Stimulated activated CD4-positive, alpha-beta T cell treated with anti-CD3 and anti-CD28 coated beads, Interleukin-4, amount 100 ng/mL, for 1 hour (primary cell): ENCODE data around the gene GAS6.
"Not testable (repeated sequence)": the region's sequence is repeated elsewhere in the genome, so short reads cannot be mapped to it uniquely, and the experiment has no call there.

Experiments used
- DNase-seq: peaks from one replicate; pipeline ENCODE4 v3.0.0-alpha.2; 2020

The GAS6 gene

DNA sequence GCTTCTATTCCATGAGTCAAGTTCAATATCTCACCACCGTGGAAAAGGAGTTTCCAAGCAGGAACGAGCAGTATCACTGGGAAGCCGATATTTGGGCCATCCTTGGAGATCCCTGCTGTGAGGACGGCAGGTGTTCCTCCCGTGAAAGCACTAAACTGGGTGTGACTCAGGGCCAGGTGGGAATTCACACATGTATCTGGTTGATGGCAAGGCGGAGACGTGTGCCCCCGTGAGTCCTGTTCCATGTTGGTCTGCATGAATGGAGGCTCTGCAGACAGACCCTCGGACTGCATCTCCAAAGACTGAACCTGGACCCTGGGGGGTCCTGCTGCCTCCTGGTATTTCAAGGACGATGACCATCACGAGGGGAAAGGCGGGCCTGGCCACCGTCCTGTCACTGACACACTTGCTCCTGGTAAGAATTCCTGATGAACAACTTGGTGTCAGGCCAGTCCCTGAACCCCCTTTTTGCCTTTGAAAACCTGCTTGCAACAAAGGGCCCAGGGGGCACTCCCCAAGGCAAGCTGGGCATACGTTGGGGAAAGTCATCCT is 22.8 kb upstream of the GAS6 start:
- no peak for DNase-seq

DNA sequence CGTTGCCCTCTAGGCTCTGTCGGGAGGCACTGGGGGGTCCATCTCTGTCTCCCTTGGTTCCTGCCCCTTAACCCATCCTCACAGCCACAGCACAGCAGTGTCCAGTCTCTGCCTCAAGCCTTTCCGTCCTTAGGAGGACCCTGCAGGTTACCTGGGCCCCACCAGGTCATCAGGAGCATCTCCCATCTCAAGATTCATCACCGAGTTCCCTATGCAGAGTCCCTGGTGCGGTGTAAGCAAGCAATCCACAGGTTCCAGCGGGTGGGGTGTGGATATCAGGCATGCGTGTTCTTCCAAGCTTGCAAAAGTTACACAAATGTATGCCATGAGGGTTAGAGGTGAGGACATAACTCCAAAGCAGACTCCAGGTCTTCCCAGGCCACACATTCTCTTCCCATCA is 20.9 kb upstream of the GAS6 start:
- no peak for DNase-seq

DNA sequence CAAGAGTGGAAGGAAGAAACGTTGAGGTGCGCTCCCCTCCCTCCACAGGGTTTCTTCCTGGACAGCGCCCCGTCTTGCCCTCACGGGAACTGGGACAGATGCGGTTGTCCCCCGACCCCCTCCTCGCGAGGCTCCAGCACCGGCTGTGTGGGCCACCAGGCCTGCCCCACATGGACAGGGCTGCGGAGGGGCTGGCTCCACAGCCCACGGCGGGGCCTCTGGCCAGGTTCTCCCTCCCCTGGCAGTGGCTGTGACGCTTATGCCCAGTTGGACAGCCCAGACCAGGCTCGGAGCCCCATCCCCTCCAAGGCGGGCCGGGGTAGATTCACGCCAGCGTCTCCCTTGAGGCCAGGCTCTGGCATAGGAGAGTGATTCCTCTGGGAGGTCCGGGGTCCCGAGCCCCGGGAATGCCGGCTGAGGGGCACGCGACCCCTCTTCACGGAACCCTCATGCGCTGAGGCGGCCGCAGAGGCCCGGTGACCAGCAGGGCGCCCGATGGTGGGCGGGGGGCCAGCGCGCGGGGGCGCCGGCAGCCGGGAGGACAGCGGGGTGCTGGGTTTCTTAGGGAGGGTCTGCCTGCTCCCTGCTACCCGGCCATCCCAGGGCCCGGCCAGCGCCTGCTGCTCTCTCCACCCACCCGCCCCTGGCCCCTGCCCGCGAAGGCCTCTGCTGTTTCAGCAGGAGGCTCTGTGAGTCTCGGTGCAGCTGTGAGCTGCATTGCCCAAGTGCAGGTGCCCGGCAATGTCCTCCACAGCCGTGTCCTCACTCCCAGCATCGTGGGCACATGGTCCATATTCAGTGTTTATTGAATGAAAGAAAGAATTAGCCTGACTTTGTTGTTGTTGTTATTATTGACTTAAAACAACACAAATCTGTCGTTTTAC is 20.3 kb upstream of the GAS6 start:
- no peak for DNase-seq

DNA sequence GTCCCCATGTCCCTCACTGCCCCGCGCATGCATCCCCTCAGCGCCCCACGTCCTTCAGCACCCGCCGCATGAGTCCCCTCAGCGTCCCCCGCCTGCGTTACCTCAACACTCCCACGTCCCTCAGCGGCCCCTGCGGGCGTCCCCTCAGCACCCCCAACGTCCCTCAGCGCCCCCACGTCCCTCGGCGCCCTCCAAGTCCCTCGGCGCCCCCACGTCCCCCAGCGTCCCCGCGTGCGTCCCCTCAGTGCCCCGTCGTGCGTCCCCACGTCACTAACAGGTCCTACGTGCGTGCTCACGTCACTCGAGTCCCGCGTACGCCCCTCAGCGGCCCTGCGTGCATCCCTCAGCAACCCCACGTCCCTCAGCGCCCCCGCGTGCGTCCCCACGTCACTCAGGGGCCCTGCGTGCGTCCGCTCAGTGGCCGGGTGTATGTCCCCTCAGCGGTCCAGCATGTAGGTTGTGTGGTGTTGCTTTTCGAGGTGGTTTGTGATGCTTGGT is 19.5 kb upstream of the GAS6 start:
- no peak for DNase-seq

DNA sequence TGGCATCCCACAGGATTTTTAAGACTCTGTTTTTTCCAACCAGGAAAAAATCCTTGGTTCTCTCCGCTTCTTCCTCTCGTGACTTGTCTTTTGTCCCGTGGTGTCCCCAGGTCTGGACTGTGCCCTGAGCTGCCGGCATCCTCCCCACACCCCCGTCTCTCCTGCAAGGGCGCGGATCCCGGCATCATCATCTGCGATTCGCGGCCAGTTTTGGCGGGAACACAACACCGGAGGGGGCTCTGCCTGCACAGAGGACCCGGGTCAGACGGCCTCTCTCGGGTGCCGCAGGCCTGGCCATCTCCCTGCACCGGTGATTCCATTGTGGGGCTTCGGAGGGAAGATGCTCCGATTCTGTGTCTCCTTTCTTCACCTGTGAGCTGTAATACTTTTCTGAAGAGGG is 18.8 kb upstream of the GAS6 start:
- DNase-seq, result no peak

DNA sequence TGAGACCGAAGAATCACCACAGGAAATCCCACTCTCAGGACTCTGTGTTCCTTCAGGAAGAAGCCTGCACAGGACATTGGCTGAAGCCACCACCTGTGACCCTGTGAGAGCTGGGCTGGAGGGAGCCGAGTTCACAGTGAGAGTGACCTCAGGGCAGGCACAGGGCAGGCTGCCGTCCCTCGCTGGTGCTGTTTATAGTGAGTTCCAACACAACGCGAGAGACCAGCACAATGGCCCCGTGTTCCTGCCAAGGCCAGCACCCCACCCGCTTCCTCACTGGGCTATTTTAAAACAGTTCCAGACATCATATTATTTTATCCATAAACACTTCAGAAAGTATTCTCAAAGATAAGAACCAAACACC is 18.4 kb upstream of the GAS6 start:
- no peak for DNase-seq

DNA sequence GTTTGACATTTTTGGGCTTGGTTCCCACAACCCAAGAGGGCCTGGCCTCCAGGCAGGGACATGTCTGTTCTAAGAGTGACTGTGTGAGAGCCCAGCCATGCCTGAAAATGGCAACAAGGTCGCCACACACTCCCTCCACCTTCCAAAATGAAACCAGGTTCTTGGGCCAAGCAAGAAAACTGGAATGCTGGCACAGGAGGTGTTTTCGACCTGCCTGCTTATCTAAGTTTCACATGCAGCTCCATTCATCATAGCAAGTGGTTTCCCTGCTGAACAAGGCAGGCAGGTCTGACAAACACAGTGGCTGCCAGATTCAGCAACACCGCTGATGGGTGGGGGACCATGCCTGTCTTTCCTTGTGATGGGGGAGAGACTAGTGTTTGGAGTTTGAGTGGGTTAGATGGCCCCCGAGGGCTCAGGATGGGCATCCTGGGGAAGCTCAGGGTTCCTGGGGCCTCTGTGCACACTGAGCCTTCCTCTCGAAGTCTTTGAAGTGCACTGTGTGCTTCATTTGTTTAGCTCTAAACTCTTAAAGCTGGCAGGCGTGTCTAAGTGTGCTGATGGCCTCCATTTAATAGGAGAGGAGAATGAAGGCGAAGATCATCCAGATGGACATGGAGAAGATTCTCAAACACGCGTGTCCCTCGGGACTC is 17.9 kb upstream of the GAS6 start:
- DNase-seq, result no peak

DNA sequence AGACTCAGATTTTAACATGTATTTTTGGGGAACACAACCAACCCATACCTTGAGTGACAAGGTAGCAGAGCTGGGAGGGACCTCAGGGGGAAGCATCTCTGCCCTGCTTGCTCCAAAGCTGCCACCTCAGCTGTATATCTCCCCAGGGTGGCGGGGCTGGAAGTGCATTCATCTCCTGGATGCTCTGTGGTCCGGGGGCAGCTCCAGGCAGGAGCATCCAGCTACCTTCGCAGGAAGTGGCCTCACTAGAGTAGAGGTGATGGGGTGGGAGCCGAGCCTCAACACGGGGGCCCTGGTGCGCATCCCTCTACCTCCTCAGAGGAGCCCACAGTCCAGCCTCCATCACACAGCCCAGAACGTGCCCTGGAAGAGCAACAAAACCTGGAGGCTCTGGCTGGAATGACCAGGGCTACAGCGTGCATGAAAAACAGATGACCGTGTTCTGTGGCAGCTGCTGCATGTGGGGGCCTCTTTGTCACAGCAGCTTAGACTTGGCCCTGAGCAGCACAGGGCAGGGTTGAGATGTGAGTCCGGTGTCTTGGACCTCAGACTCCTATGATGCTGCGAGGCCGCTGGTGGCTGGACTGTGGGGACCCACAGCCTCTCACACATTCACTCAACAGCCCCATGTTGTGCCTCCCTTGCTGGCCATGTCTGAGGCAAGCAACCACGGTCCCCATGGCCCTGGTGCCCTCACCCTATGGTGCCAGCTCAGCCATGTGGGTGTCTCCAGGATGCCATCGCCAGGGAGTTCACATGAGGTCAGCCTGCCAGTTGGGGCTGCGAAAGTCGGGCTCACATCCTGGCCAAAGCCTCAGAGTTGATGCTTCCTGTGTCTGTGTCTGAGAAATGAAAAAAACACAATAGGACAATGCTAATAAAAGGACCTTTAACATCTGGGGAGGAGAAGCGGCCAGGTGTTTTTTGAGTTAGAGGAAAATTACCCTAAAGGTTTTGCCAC is 17.1 kb upstream of the GAS6 start:
- DNase-seq, result no peak

DNA sequence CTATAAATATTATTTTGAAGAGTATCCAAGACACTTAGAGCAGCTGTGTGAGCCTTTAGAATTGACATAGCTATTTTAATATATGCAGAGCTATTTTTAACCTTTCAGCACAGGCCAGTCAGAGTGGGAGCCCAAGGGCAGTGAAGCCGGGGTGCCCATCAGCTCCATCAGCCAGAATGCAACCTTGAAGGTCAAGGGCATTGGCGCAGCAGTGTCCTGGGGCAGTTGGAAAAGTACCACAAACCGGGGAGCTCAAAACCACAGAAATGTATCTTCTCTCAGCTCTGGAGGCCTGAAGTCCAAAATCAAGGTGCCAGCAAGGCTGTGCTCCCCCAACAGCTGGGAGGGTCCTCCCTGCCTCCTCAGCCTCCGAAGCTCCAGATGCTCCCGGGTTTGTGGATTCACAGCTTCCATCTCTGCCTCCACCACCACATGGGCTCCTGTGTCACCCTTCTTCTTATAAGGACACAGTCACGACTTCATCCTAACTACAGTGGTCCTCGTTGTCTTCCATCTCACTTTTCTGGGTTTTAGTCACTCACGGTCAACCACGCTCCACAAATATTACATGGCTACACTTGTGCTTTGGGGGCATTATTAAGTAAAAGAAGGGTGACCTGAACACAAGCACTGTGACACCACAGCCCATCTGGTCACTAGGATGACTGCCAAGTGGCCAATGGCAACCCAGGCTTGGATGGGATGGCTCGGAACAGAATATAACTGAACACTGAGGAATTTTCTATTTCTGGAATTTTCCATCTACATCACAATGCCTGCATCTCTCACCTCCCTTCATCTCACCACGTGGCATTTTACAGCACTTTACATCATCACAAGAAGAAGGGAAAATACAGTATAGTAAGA is 15.9 kb upstream of the GAS6 start:
- no peak for DNase-seq

DNA sequence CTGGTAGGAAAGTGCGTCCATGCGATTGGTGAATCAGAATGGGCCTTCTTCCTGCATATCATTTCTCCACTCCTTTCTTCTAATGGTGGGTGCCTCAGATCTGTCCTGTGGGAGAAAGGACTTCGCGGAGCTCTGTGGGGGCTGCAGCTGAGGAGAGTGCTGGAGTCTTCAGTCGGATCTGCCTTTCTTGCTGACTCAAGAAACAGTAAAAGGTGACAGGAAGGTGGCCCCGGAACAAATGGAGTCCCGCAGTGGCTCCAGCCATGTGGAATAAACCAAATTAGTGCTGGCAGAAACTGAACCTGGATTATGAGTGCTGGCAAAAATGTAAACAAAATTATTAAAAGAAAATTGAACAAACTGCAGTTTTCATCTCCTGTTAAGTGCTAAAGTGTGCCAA is 15.1 kb upstream of the GAS6 start:
- DNase-seq, result no peak

DNA sequence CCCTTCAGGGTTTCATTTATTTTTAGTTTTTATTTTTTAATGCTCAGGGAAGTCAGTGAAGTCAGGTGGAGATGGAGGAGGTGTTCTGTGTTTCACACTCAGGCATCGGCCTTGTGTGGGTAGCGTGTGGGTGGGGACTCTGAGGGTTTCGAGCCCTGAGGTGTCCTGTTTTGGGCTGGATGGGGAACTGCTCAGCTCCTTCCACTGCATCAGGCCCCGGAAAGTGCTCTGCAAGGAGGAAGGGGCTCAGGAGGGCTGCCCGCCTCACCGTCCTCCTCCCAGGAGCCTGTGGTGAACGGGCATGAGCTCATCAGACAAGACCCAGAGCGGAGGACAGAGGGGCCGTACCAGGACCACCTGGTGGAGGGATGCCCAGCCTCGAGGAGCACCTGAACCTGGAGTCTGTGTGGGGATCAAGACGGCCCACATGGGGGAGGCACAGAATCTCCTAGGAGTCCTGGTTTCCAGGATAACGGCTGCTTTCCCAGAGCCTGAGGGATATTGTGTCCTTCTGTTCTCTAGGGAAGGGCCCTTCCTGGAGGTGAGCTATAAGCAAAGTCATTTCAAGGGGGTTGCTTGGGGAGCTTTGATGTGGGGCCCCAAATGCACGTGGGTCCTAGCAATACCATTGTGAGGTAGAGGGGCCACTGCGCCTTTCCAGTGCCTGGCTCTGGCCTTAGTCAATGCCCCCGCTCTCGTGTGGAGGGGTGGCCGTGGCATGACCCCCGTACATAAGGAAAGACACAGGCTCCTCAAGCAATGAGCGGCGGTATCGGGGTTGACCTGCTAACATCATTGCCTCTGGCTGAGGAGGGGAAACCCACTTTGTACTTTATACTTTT is 13.5 kb upstream of the GAS6 start:
- no peak for DNase-seq

DNA sequence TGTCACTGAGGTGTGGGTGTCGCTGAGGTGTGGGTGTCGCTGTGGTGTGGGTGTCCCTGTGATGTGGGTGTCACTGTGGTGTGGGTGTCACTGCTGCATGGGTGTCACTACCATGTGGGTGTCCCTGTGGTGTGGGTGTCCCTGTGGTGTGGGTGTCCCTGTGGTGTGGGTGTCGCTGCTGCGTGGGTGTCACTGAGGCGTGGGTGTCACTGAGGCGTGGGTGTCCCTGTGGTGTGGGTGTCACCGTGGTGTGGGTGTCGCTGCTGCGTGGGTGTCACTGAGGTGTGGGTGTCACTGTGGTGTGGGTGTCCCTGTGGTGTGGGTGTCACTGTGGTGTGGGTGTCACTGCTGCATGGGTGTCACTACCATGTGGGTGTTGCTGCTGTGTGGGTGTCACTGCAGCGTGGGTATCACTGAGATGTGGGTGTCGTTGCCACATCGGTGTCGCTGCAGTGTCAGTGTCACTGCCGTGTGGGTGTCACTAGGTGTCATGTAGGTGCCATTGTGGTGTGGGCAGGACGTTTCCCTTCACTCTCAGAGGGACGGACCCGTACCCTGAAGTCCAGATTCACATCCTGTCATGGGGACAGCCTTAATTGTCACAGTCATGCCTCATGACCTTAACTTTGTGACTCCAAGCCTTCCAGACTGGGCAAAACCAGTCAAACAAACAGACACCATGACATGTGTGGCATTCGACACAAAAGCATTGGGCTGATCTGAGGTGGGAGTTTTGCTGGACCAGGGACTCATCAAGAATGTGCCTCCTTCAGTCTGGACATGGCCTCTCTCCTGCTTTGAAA is 12.7 kb upstream of the GAS6 start:
- DNase-seq, result no peak

DNA sequence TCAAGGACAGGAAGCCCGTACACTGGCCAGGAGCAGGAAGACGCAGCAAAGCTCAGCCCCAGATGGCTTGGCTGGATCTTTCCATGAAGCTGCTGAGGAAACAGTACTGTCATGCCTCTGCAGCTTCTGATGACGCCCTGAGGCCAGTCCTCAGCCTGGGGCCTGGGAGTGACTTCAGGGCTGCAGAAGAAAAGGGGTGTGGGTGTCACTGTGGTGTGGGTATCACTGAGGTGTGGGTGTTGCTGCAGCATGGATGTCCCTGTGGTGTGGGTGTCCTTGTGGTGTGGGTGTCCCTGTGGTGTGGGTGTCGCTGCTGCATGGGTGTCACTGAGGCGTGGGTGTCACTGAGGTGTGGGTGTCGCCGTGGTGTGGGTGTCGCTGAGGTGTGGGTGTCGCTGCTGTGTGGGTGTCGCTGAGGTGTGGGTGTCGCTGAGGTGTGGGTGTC is 12.0 kb upstream of the GAS6 start:
- no peak for DNase-seq

DNA sequence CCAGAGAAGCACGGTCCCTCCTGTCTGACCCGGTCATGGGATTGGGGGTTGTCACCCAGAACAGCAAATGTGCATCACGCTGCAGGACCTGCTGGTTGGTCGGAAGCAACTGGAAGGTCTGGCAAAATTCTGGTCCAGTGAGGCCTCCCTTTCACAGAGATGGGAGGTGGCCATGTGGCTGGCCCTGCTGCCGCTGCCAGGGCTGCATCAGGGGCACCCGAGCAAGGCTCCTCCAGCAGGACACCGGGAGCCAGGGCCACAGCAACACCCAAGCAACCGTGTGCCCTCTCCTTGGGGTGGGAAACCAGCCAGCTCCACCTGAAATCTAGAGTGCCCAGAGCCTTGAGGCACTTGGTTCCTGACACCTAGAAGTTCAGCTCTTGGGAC is 11.5 kb upstream of the GAS6 start:
- DNase-seq, result no peak

DNA sequence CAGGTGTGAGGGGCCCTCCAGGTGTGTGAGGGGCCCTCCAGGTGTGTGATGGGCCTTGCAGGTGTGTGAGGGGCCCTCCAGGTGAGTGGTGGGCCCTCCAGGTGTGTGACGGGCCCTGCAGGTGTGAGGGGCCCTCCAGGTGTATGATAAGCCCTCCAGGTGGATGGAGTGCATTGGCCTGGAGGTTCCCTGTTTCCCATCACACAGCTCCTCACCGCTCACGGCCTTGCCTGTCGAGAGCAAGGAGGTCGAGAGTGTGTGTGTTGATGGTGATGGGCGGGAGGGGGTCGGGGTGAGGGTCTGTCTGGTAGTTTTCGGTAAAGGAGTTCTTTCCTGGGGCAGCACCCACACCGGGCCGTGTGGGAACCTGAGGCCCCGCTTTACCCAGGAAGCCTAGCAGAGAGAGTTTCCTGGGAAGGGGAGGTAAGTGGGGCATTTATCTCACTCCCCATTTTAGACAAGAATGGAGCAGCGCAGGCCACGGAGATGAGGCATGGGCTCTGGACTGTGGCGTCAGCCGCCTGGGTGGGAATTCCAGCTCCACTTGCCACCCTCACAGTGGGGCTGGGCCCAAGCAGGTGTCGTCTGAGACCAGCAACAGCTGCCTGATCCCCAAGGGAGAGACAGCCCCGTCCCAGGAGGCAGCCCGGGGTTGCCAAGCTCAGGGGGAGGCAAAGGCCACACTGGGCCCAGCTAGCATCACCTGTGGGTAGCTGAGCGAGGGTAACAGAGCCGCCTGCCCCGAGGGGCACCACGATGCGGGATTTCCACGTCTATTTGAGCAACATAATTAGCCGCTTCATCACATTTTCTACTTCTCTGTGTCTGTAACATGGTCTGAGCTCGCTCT is 10.9 kb upstream of the GAS6 start:
- DNase-seq, result no peak

DNA sequence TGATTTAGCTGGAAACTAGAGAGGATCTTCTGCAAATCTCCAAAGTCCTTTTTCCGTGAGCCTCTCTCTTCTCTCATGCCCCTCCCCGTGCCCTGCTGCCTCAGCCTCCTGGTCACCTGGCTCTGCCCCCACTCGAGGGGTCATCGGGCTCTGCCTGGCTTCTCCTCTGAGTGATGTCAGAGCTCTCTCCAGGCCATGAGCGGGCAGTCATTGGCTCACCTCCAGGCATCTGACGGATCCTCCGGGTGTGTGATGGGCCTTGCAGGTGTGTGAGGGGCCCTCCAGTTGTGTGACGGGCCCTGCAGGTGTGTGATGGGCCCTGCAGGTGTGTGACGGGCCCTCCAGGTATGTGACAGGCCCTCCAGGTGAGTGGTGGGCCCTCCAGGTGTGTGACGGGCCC is 10.3 kb upstream of the GAS6 start:
- no peak for DNase-seq

DNA sequence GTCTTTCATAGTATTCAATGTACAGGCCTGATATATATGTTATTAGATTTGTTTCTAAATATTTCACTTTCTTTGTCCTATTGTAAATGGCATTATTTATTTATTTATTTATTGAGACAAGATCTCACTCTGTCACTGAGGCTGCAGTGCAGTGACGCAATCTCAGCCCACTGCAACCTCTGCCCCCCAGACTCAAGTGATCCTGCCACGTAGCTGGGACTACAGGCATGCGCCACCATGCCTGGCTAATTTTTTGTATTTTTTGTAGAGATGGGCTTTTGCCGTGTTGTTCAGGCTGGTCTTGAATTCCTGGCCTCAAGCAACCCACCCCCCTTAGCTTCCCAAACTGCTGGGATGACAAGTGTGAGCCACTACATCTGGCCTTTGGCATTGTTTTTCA is 5.4 kb upstream of the GAS6 start:
- no peak for DNase-seq

DNA sequence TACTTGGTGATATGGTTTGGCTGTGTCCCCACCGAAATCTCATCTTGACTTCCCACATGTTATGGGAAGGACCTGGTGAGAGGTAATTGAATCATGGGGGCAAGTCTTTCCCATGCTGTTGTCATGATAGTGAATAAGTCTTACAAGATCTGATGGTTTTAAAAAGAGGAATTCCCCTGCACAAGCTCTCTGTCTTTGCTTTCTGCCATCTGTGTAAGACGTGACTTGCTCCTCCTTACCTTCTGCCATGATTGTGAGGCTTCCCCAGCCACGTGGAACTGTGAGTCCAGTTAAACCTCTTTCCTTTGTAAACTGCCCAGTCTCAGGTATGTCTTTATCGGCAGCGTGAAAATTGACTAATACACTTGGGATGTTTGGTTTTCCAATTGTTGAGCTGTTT is 4.0 kb upstream of the GAS6 start:
- DNase-seq, result not testable (repeated sequence)

DNA sequence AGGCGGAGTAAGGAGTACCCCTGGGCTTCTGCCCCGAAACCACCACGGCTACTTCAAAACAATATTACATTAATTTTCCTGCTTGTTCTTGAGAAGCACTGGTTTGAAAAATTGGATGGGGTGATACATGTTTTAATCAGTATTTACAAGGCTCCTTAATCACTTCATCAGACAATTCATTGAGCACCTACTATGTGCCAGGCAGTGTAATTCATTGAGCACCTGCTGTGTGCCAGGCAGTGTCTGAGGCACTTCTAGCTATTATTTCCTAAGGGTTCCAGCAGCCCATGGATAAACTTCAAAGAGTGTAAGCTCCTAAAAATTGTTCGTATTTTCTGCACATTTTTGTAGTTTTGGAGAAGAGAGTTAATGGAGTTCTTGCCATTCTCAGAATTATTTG is 1.6 kb upstream of the GAS6 start:
- DNase-seq, result no peak
